ENCODE data around the gene KCNMA1.

KCNMA1 gene

GRCh38 chr10:77072836-77073662, 564.6 kb downstream of the KCNMA1 start:
- Histone ChIP-seq H3K4me3 (ENCODE audit: low read length) (no peak overlapping the region), H3K9ac (ENCODE audit: low read depth, low read length) (no peak overlapping the region), H3K36me3 (ENCODE audit: insufficient read depth, low read length) (peaks cover 11% of the 10 kb centered on the region), H3K4me1 (ENCODE audit: control insufficient read depth, insufficient read depth, low read length) (no peaks in the 10 kb centered on the region), H3K9me3 (replicated peaks; ENCODE audit: low read length) (no peaks in the 10 kb centered on the region), H3K4me2 (ENCODE audit: low read length) (no peak overlapping the region), H3K27me3 (ENCODE audit: control insufficient read depth, insufficient read depth, low read length) (no peaks in the 10 kb centered on the region)

- H3K27me3 ChIP-seq (ENCODE audit: control insufficient read depth, insufficient read depth, low read length): no peaks in the 10 kb centered on the region
- H3K36me3 ChIP-seq (ENCODE audit: insufficient read depth, low read length): peaks cover 11% of the 10 kb centered on the region
- no peak overlapping the region for H3K4me3 ChIP-seq (ENCODE audit: low read length)
- H3K9ac ChIP-seq (ENCODE audit: low read depth, low read length): no peak overlapping the region
- no peaks in the 10 kb centered on the region for H3K9me3 ChIP-seq (replicated peaks; ENCODE audit: low read length)
- H3K4me2 ChIP-seq (ENCODE audit: low read length): no peak overlapping the region
- H3K4me1 ChIP-seq (ENCODE audit: control insufficient read depth, insufficient read depth, low read length): no peaks in the 10 kb centered on the region
Observed at GRCh38 chr10:77072361-77072835, 565.2 kb downstream of the KCNMA1 start.

- no peaks in the 10 kb centered on the region for H3K27me3 ChIP-seq (ENCODE audit: control insufficient read depth, insufficient read depth, low read length)
- H3K9me3 ChIP-seq (replicated peaks; ENCODE audit: low read length): no peaks in the 10 kb centered on the region
- no peaks in the 10 kb centered on the region for H3K4me1 ChIP-seq (ENCODE audit: control insufficient read depth, insufficient read depth, low read length)
- no peak overlapping the region for H3K4me3 ChIP-seq (ENCODE audit: low read length)
- H3K4me2 ChIP-seq (ENCODE audit: low read length): no peak overlapping the region
- peaks cover 11% of the 10 kb centered on the region for H3K36me3 ChIP-seq (ENCODE audit: insufficient read depth, low read length)
- H3K9ac ChIP-seq (ENCODE audit: low read depth, low read length): no peak overlapping the region
Observed at GRCh38 chr10:77071956-77072355, 565.7 kb downstream of the KCNMA1 start.

GRCh38 chr10:77071001-77071511, 566.6 kb downstream of the KCNMA1 start:
- no peaks in the 10 kb centered on the region for H3K4me1 ChIP-seq (ENCODE audit: control insufficient read depth, insufficient read depth, low read length)
- H3K36me3 ChIP-seq (ENCODE audit: insufficient read depth, low read length): peaks cover 11% of the 10 kb centered on the region
- no peak overlapping the region for H3K4me2 ChIP-seq (ENCODE audit: low read length)
- no peak overlapping the region for H3K9ac ChIP-seq (ENCODE audit: low read depth, low read length)
- no peaks in the 10 kb centered on the region for H3K9me3 ChIP-seq (replicated peaks; ENCODE audit: low read length)
- H3K4me3 ChIP-seq (ENCODE audit: low read length): no peak overlapping the region
- no peaks in the 10 kb centered on the region for H3K27me3 ChIP-seq (ENCODE audit: control insufficient read depth, insufficient read depth, low read length)

GRCh38 chr10:77070346-77070745, 567.3 kb downstream of the KCNMA1 start:
- Histone ChIP-seq H3K27me3 (ENCODE audit: control insufficient read depth, insufficient read depth, low read length) (no peaks in the 10 kb centered on the region), H3K36me3 (ENCODE audit: insufficient read depth, low read length) (peaks cover 11% of the 10 kb centered on the region), H3K9ac (ENCODE audit: low read depth, low read length) (no peak overlapping the region), H3K4me1 (ENCODE audit: control insufficient read depth, insufficient read depth, low read length) (no peaks in the 10 kb centered on the region), H3K9me3 (replicated peaks; ENCODE audit: low read length) (no peaks in the 10 kb centered on the region), H3K4me3 (ENCODE audit: low read length) (no peak overlapping the region), H3K4me2 (ENCODE audit: low read length) (no peak overlapping the region)

- Histone ChIP-seq H3K36me3 (ENCODE audit: insufficient read depth, low read length) (peaks cover 12% of the 10 kb centered on the region), H3K4me1 (ENCODE audit: control insufficient read depth, insufficient read depth, low read length) (no peaks in the 10 kb centered on the region), H3K4me2 (ENCODE audit: low read length) (no peak overlapping the region), H3K27me3 (ENCODE audit: control insufficient read depth, insufficient read depth, low read length) (no peaks in the 10 kb centered on the region), H3K4me3 (ENCODE audit: low read length) (no peak overlapping the region), H3K9me3 (replicated peaks; ENCODE audit: low read length) (no peaks in the 10 kb centered on the region), H3K9ac (ENCODE audit: low read depth, low read length) (no peak overlapping the region)
Observed at GRCh38 chr10:77068969-77069368, 568.6 kb downstream of the KCNMA1 start.

- H3K4me3 ChIP-seq (ENCODE audit: low read length): no peak overlapping the region
- H3K36me3 ChIP-seq (ENCODE audit: insufficient read depth, low read length): peaks cover 13% of the 10 kb centered on the region
- H3K9ac ChIP-seq (ENCODE audit: low read depth, low read length): no peak overlapping the region
- no peaks in the 10 kb centered on the region for H3K9me3 ChIP-seq (replicated peaks; ENCODE audit: low read length)
- no peaks in the 10 kb centered on the region for H3K27me3 ChIP-seq (ENCODE audit: control insufficient read depth, insufficient read depth, low read length)
- no peak overlapping the region for H3K4me2 ChIP-seq (ENCODE audit: low read length)
- no peaks in the 10 kb centered on the region for H3K4me1 ChIP-seq (ENCODE audit: control insufficient read depth, insufficient read depth, low read length)
Observed at GRCh38 chr10:77068272-77068671, 569.3 kb downstream of the KCNMA1 start.

GRCh38 chr10:77062381-77062780, 575.2 kb downstream of the KCNMA1 start:
- no peak overlapping the region for H3K9ac ChIP-seq (ENCODE audit: low read depth, low read length)
- H3K4me1 ChIP-seq (ENCODE audit: control insufficient read depth, insufficient read depth, low read length): no peaks in the 10 kb centered on the region
- H3K4me2 ChIP-seq (ENCODE audit: low read length): no peak overlapping the region
- no peaks in the 10 kb centered on the region for H3K27me3 ChIP-seq (ENCODE audit: control insufficient read depth, insufficient read depth, low read length)
- H3K9me3 ChIP-seq (replicated peaks; ENCODE audit: low read length): no peaks in the 10 kb centered on the region
- H3K36me3 ChIP-seq (ENCODE audit: insufficient read depth, low read length): peaks cover 3% of the 10 kb centered on the region
- H3K4me3 ChIP-seq (ENCODE audit: low read length): no peak overlapping the region

GRCh38 chr10:77060913-77061312, 576.7 kb downstream of the KCNMA1 start:
- Histone ChIP-seq H3K9me3 (replicated peaks; ENCODE audit: low read length) (no peaks in the 10 kb centered on the region), H3K4me1 (ENCODE audit: control insufficient read depth, insufficient read depth, low read length) (no peaks in the 10 kb centered on the region), H3K9ac (ENCODE audit: low read depth, low read length) (no peak overlapping the region), H3K4me2 (ENCODE audit: low read length) (no peak overlapping the region), H3K27me3 (ENCODE audit: control insufficient read depth, insufficient read depth, low read length) (no peaks in the 10 kb centered on the region), H3K36me3 (ENCODE audit: insufficient read depth, low read length) (peaks cover 3% of the 10 kb centered on the region), H3K4me3 (ENCODE audit: low read length) (no peak overlapping the region)

- no peak overlapping the region for H3K4me3 ChIP-seq (ENCODE audit: low read length)
- H3K9ac ChIP-seq (ENCODE audit: low read depth, low read length): no peak overlapping the region
- H3K36me3 ChIP-seq (ENCODE audit: insufficient read depth, low read length): no peaks in the 10 kb centered on the region
- no peaks in the 10 kb centered on the region for H3K9me3 ChIP-seq (replicated peaks; ENCODE audit: low read length)
- no peak overlapping the region for H3K4me2 ChIP-seq (ENCODE audit: low read length)
- no peaks in the 10 kb centered on the region for H3K27me3 ChIP-seq (ENCODE audit: control insufficient read depth, insufficient read depth, low read length)
- H3K4me1 ChIP-seq (ENCODE audit: control insufficient read depth, insufficient read depth, low read length): no peaks in the 10 kb centered on the region
Observed at GRCh38 chr10:77056650-77057049, 581.0 kb downstream of the KCNMA1 start.

- Histone ChIP-seq H3K36me3 (ENCODE audit: insufficient read depth, low read length) (no peaks in the 10 kb centered on the region), H3K4me2 (ENCODE audit: low read length) (no peak overlapping the region), H3K9ac (ENCODE audit: low read depth, low read length) (no peak overlapping the region), H3K4me3 (ENCODE audit: low read length) (no peak overlapping the region), H3K27me3 (ENCODE audit: control insufficient read depth, insufficient read depth, low read length) (no peaks in the 10 kb centered on the region), H3K9me3 (replicated peaks; ENCODE audit: low read length) (no peaks in the 10 kb centered on the region), H3K4me1 (ENCODE audit: control insufficient read depth, insufficient read depth, low read length) (peaks cover 8% of the 10 kb centered on the region)
Observed at GRCh38 chr10:77052593-77052992, 585.0 kb downstream of the KCNMA1 start.

GRCh38 chr10:77051837-77052236, 585.8 kb downstream of the KCNMA1 start:
- peaks cover 8% of the 10 kb centered on the region for H3K4me1 ChIP-seq (ENCODE audit: control insufficient read depth, insufficient read depth, low read length)
- no peak overlapping the region for H3K9ac ChIP-seq (ENCODE audit: low read depth, low read length)
- no peaks in the 10 kb centered on the region for H3K9me3 ChIP-seq (replicated peaks; ENCODE audit: low read length)
- H3K27me3 ChIP-seq (ENCODE audit: control insufficient read depth, insufficient read depth, low read length): no peaks in the 10 kb centered on the region
- no peaks in the 10 kb centered on the region for H3K36me3 ChIP-seq (ENCODE audit: insufficient read depth, low read length)
- no peak overlapping the region for H3K4me2 ChIP-seq (ENCODE audit: low read length)
- no peak overlapping the region for H3K4me3 ChIP-seq (ENCODE audit: low read length)

Data from skeletal muscle satellite cell (primary cell).